BJ (cell line): ENCODE data around the gene GRID2IP. TPM values are rescaled to one million over a fixed set of nuclear protein-coding genes. Genes with fewer than 3 reads are reported as not detected.

Source experiments
- CTCF ChIA-PET: fragments of 350-600 bp; formaldehyde crosslinking; extraction: SDS; loops from one replicate; lab custom pipeline; 2021; ENCODE audit warnings: antibody characterized with exemption, inconsistent platforms; lab: Yijun Ruan, JAX
- POLR2A ChIA-PET: fragments of 300-600 bp; sonication (Branson Sonifier 250); formaldehyde crosslinking; extraction: SDS; loops from one replicate; lab custom pipeline; 2021; ENCODE audit warnings: antibody characterized with exemption; lab: Charles Lee
- DNase-seq: peaks from one replicate; pipeline ENCODE4 v3.0.0-alpha.2; 2011; ENCODE audit warnings: low read depth
- H3K27me3 ChIP-seq: 2 replicates; pipeline ENCODE4 v1.6.0; 2011; ENCODE audit warnings: low read length; ENCODE audit not compliant: control insufficient read depth, insufficient read depth
- H3K36me3 ChIP-seq: 2 replicates; pipeline ENCODE4 v1.5.1; 2011; ENCODE audit warnings: low read length; ENCODE audit not compliant: control insufficient read depth, insufficient read depth
- H3K4me3 ChIP-seq: 2 replicates; pipeline ENCODE4 v1.5.1; 2011; ENCODE audit warnings: low read depth, mild to moderate bottlenecking, control low read depth, low read length
- CTCF ChIP-seq: IDR thresholded peaks from 2 replicates; pipeline ENCODE4 v1.5.1; 2011; ENCODE audit warnings: low read depth, mild to moderate bottlenecking, control low read depth, inconsistent platforms, low read length, moderate library complexity; ENCODE audit not compliant: insufficient read depth
- polyA plus RNA-seq: library from polyadenylated mRNA; depleted of rRNA; stranded (reverse); fragments of >200 nt; gene quantifications from 2 replicates; pipeline ENCODE4 v1.2.3, GENCODE V29; 2011

Gene GRID2IP
- polyA plus RNA-seq, 1 experiment: not detected

GRCh38 chr7:6513541-6513940 lies 37.7 kb downstream of the GRID2IP start:
- H3K27me3 ChIP-seq: no peaks in the 10 kb centered on the region; the same call in 1 of the 2 replicates
- CTCF ChIA-PET: no interaction called here
- no peak for DNase-seq
- POLR2A ChIA-PET: interaction anchor here (0.7 kb wide), 1 partner anchor 135 kb away, joined by 3 read pairs; no protein-coding TSS in a partner anchor
- no peaks in the 10 kb centered on the region for H3K36me3 ChIP-seq
- no peak for TF ChIP-seq CTCF
- H3K4me3 ChIP-seq: no peak overlapping the region

- no peak for TF ChIP-seq CTCF
- no peaks in the 10 kb centered on the region for H3K36me3 ChIP-seq
- H3K4me3 ChIP-seq: no peak overlapping the region
- H3K27me3 ChIP-seq: no peaks in the 10 kb centered on the region; the same call in 1 of the 2 replicates
- CTCF ChIA-PET: interaction anchor here (1.4 kb wide), 1 partner anchor 345 kb away, joined by 4 read pairs; no protein-coding TSS in a partner anchor
- POLR2A ChIA-PET: interaction anchor here (0.7 kb wide), 1 partner anchor 136 kb away, joined by 3 read pairs; no protein-coding TSS in a partner anchor
- DNase-seq: no peak
Observed at GRCh38 chr7:6512892-6513291, 38.4 kb downstream of the GRID2IP start.

DNA sequence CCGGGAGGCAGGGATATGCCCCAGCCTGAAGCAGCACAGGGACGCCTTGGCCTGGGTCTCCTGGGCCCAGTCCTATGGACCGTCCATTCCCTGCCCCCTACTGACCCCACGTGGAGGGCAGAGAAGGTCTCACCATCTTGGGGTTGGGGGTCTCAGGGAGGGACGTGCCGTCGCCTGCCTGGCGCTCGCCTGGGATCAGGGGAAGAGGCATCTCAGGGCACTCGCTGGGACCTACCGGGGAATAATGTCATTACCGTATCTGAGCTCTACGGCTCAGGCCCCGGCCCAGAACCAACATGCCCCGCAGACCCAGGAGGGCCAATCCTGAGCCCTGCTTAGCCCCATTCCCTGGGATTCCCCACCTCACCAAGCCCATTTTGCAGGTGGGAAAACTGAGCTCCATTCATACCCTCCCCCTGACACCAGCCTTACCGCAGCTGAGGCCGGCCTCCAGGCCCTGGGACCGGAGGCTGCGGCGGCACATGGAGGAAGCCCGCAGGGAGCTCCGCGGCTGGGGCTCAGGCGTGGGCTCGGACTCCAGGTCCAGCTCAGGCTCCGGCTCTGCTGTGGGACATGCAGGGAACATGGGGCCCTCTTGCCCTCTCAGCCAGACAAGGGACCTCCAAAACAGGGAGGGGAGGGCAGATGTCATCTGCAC lies 40.7 kb downstream of the GRID2IP start:
- CTCF ChIA-PET: interaction anchor here (1.5 kb wide), 1 partner anchor 348 kb away, joined by 4 read pairs; no protein-coding TSS in a partner anchor
- H3K27me3 ChIP-seq: peaks cover 2% of the 10 kb centered on the region
- POLR2A ChIA-PET: no interaction called here
- no peak for TF ChIP-seq CTCF
- no peaks in the 10 kb centered on the region for H3K36me3 ChIP-seq
- H3K4me3 ChIP-seq: no peak overlapping the region
- DNase-seq: no peak

- Histone ChIP-seq H3K27me3 (peaks cover 3% of the 10 kb centered on the region), H3K36me3 (no peaks in the 10 kb centered on the region), H3K4me3 (no peak overlapping the region)
- CTCF ChIA-PET: interaction anchor here (1.5 kb wide), 1 partner anchor 349 kb away, joined by 4 read pairs; no protein-coding TSS in a partner anchor
- no peak for TF ChIP-seq CTCF
- no peak for DNase-seq
- POLR2A ChIA-PET: no interaction called here
Observed at GRCh38 chr7:6508950-6509349, 42.3 kb downstream of the GRID2IP start.

- no peak for TF ChIP-seq CTCF
- Histone ChIP-seq H3K27me3 (peaks cover 3% of the 10 kb centered on the region), H3K36me3 (no peaks in the 10 kb centered on the region), H3K4me3 (no peak overlapping the region)
- DNase-seq: no peak
- CTCF ChIA-PET: no interaction called here
- POLR2A ChIA-PET: no interaction called here
Observed at GRCh38 chr7:6508539-6508938, 42.7 kb downstream of the GRID2IP start.
